NAMALWA (cell line): ENCODE measurements around the gene TPM1.
"Not testable (repeated sequence)": the region's sequence is repeated elsewhere in the genome, so short reads cannot be mapped to it uniquely, and the experiment has no call there.

Experiments
- DNase-seq: peaks from one replicate; pipeline ENCODE4 v3.0.0-alpha.2; 2015; ENCODE audit warnings: low spot score

TPM1 gene

DNA sequence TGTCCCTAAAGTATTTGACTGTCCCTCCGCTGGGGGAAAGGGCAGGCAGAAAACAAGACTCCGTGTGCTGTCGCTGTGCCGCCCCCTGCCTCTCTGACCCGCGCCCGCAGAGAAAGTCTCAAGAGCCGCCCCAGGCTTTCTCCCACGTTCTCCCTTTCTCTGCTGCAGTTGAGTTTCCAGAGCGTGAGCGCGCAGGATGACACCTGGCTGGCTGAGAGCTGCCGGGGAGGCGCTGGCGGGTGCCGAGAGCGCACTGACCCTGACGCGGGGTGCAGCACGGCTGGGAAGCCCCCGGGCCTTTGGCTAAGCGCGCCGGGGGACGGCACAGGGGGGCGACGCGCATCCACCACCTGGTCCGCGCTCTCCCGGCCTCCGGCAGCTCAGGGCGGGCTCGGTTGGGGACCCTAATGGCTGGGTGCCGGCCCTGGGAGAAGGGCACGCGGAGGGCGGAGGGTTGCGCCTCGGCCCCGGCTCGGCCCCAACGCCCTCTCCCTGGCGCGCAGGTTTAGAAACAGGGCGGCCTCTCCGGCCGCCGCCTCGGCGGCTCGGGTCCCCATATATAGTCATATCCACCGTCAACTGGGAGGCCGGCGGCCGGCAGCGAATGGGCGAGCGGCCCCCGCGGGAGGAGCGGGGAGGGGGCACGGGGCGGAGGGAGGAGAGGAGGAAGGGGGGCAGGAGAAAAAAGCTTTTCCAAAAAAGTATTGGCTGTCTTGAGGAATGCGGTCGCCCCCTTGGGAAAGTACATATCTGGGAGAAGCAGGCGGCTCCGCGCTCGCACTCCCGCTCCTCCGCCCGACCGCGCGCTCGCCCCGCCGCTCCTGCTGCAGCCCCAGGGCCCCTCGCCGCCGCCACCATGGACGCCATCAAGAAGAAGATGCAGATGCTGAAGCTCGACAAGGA lies at the start of gene TPM1:
TSS of gene TPM1 (plus strand) at position 774 of the 903 bp plus-strand sequence. CDS start at position 857, 83 bp downstream.
- DNase-seq, result no peak

DNA sequence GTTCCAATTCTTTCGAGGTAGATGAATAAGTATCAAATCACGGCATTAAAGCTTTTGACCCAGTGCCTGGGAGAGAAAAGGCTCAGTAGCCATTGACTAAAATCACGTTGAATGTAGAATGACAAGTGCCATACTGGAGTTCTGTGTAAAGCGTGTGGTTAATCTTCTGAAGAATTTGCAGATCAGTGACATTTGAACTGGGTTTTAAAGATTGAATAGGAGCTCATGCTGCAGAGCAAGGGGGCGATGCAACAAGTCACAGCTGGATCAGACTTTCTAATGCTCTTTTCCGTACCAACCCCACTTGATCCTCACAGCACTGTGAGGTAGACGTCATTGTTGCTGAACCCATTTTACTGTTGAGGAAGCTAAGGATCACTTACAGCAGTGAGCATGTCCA lies 49.5 kb upstream of the TPM1 start:
- no peak for DNase-seq

DNA sequence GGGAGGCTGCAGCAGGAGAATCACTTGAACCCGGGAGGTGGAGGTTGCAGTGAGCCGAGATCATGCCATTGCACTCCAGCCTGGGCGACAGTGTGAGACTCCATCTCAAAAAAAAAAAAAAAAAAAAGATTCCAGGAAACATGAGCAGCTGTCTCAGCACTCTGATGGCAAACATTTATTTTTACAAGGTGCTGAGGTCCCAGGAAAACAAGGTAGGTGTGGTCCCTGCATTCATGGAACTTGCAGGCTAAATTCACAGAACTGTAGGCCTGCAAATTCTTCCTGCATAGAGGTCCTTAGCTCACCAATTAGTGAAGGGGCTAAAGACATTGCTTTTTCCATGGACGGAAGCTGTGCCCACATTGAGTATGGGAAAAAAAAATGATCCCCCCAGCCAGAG lies 48.9 kb upstream of the TPM1 start:
- not testable (repeated sequence) for DNase-seq

DNA sequence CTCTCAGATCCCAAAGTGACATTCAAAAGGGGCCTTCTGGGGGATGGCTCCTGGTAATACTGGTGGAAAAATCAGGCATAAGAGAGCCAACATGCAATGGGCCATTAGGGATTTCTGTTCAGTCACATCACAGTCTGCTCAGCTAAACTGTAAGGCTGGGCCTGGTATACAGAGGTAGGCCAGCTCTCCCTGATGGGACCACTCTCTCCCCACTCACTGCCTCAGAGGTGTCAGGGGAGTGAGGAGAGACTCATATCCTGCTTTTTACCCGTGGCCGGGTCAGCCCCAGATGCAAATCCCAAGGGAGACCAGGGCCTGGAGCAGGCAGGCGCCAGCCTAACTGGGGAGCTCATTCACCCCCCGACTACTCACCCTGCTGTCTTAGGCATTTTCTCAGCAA lies 48.1 kb upstream of the TPM1 start:
- no peak for DNase-seq

DNA sequence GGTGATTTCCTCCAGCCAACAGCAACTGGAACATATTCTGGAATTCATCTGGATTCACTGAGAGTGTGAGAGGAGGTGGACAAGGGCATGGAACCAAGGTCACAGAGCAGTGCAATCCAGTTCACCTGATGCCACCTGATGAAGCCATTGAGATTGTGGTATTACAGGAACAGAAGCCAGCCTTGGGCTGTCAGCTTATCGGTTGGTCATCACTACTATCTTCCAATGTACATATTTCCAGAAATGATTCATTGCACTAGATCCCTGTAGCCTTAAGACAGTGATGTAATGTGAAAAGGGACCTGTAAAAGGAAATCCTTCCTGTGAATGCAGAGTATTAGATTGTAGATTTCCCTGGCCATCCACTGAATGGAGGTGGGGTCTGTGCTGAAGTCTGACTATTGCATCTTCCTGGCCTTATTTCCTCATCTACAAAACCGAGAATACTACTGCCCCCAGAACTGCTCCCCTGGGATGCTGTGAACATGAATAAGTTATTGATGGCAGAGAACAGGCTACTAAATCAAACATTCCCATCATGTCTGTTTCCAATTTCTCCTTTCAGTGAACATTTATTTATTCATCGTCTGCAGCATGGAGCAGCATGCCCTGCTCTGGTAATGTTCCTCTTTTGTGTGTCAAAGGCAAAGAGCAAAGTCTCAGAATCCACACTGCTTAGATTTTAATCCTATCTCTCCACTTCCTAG lies 47.4 kb upstream of the TPM1 start:
- no peak for DNase-seq

DNA sequence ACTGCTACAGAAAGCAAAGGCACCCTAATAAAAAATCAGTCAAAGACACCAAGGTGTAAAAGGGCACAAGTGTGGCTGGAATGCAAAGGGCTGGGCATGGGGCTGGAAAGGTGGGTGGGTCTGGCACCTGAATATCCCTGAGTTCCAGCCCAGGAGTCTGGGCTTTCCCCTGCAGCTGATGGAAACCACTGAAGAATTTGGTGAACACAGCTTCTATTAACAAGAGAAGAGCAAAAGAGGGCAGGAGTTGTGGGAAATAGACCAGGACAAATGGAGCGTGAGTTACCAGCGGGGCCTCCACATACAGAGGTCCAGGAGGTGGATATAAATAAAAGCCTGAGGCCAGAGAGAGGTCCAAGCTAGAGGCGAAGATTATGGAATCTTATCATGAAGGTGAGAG lies 45.1 kb upstream of the TPM1 start:
- no peak for DNase-seq

DNA sequence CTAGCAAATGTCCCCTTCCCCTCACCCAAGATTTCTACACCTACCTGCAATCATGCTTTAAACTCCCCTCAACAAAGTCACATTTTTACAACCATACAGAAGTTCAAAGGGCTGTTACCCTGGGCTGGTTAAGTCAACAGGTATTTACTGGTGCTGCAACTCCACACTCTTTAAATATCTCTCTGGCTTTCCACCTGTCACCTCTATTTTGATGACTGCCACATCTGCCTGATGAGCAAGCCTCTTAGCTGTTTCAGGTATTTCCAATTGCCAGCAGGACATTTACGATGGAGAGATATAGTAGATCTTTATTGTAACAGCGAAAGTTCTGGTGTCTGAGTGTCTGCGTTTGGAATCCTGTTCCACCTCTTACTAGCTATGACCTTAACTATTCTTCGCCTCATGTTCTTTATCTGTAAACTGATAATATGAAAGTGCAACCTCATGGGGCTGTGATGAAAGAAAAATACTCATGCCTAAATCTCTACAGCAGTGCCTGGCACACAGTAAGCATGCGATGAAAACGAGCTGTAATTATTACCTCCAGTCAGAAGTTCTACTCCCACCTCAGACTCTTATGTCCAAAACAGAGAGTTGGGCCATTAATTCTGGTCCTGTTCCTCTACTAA lies 44.2 kb upstream of the TPM1 start:
- DNase-seq, result no peak

DNA sequence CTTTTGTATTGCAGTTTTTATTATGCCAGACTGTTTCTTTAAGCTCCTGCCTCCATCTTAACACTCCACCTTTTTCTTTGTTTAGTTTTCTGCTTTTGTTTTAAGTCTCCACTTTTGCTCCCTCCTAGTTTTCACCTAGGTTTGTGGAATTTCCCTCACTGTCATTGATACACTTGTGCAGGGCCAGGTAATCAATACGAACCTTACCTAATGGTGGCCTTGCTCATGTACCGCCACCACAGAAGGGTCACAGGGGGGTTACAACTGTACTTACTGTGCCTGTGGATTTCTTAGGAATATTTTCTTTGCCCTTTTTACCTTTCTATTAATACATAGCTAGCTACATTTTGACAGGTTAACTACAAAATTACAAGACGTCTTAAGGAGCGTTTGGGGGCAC lies 43.4 kb upstream of the TPM1 start:
- no peak for DNase-seq

DNA sequence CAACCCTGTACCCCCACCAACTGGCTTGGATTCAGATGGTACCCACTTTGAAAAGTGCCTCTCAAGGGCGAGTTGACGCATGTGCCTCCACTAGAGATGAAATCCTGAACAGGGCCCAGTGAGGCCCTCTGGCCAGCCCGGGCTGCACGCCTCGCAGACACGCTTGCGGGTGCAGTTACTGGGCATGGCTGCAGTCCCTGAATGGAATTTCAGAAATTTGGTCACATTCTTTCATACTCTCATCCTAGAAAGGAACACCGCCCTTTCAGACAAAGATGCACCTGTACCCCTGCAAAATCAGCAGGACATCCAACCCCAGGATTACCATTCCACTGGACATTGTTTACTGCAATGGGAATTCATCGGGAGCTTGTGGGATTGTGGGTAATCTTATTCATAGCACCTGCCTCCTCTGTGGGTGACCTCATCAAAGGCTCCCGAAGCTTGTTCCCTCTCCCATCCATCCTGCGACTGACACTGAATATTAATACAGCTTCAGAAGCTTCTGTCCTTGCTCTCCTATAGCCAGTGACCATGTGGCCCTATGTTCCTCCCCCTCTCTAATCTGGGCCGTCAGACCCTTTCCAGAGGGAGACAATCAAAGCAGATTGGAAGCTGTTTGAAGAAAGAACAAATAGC lies 42.5 kb upstream of the TPM1 start:
- no peak for DNase-seq

DNA sequence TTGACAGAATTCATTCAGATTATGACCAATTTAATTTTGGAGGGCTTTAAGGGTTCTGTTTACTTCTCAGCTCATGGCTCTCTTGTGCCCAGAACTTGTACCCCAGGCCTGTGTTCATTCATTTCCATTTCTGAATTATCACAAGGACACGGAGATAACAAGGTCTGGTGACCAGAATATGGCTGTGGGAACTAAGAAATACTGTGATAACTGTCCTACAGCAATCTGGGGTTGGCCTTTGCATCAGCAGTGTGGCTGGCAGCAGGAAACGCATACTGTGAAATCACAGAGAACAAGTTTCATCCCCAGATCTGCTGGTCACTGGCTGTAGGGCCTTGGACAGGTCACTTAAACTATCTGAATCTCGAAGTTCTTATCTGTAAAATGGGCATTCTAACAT lies 41.8 kb upstream of the TPM1 start:
- DNase-seq, result no peak

DNA sequence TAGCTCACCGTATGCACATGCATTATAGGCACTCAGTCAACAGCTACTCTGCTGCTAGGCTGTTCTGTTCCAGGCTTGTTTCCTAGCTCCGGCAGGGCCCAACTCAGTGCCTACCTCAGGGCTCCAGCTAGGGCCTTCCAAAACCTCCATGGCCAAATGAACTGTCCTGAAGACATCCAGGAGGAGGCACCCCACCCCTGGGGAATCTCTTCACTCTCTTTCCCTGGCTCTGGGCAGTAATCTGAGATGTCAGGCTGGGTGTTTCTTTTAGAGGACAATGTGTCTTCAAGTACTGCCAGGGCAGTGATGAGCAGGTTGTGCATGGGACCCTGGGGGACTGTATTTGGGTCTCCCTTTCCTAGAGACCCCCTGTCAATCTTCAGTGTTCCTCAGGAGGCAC lies 38.3 kb upstream of the TPM1 start:
- no peak for DNase-seq

DNA sequence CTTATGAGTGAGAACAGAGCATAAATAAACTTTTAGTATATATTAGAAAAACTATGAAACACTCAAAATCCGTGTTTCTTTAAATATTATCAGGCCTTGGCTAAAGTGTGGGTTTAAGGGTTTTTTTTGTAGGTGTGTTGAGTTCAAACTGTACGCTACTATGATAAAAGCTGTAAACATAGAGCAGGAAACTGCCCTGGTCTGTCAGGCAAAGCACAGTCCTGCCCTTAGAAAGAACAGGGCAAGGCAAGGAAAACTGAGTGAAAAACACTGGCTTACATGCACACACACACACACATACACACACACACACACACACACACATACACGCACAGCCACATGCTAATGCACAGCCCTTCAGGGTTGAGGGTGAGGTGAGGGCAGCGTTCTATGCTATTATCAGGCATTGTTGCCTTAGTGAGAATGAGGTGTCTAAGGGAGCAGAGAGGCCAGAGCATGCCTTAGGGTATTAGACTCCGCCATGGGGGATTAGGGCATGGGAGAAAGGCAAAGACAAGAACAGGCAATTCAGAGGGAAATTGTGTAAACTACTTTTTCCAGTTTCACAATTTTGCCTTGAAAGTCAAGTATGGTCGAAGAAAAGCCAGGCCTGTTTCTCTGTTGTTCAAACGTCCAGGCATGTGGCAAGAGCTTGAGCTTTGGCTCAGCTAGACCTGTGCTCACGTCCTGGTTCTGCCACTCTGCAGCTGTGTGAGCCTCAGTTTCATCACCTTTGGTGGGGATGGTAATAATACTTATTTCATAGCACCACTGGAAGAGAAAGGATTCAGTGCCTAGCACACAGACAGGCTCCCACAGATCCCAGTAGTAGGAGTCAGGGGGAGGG lies 36.3 kb upstream of the TPM1 start:
- no peak for DNase-seq

DNA sequence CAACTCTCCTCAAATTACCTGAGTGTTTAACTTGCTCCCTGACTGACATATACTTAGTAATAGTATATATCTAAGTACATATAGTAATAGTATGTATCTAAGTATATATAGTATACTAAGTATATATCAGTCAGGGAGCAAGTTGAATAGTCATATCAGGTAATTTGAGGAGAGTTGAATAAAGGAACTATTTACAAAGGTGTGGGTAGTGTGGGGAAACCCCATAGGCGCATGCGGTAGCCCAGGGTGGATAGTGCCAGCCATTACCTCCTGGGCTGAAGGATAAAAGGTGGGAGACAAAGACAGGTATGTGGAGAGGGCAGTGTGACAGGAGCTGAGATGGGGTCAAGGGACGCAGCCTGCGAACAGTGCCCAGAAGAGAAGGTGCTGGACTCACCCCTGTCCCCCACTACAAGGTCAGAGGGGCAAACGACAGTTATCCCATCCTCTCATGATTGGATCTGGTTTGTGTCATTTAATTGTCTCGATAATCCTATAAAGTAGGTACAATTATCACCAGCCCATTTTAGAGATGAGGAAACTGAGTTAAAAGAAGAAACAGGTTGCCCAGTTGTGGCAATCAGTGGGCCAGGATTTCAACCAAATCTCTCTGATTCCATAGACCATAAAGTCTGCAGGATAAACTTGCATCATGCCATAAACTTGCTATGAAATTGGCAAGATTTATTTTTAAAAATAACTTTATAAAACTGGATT lies 34.1 kb upstream of the TPM1 start:
- DNase-seq, result no peak

DNA sequence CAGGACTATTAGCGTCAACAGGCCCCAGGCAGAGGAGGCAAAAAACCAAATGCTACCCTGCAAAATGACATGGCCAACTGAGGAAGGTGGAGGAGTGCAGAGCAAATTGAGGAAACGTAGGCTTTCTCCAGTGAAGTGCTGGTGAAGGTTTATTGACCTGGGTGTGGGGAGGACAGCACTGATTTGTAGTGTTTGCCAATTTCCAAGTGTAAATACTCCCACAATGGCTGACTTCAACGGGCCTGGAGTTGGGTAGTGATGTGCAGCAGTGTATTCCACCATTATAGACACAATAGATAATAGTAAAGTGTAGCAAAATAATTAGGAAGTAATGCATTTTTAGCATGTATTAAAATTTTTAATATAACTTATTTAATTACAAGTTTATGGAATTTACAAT lies 32.2 kb upstream of the TPM1 start:
- no peak for DNase-seq

DNA sequence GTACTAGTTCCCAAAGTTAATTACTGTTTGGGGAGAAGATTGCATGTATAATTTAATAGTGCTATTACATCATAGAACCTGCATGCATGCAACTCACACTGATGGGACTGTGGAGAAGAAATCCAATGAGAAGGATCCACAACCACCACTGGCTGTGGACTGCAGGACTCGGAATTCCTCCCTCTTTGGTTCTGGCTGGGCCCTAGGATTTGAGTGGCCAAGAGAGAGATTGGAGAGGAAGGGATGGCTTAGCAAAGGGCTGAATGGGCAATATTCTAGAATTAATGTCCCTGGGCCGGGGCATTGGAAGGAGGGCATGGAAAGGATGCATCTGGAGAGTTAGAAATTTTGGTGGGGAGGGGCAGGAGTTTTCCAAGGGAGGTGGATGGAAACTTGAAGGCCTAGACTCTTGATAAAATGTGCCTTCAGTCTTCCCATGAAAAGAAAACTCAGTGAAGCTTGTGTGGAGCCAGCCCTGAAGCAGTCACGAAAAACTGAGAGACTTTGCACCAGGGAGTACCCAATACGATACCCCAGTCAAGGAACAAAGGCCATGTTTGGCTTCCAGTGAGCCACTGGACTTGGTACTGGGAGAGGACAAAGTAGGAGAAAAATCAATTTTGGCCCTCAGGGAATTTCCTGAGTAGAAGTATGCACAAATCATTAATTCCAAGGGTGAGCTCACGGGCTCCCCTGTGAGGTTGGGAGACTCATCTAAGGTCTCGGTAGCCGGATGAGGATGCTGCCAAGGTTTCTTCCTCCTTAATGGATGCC lies 31.4 kb upstream of the TPM1 start:
- DNase-seq, result no peak

DNA sequence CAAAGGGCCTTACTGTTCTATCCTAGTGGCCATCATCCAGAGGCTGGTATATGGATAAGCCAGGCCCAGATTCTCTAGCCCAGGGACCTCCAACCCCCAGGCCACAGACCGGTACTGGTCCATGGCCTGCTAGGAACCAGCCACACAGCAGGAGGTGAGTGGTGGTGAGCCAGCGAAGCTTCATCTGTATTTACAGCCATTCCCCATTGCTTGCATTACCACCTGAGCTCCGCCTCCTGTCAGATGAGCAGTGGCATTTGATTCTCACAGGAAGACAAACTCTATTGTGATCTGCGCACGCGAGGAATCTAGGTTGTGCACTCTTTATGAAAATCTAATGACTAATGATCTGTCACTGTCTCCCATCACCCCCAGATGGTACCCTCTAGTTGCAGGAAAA lies 30.1 kb upstream of the TPM1 start:
- DNase-seq, result no peak

DNA sequence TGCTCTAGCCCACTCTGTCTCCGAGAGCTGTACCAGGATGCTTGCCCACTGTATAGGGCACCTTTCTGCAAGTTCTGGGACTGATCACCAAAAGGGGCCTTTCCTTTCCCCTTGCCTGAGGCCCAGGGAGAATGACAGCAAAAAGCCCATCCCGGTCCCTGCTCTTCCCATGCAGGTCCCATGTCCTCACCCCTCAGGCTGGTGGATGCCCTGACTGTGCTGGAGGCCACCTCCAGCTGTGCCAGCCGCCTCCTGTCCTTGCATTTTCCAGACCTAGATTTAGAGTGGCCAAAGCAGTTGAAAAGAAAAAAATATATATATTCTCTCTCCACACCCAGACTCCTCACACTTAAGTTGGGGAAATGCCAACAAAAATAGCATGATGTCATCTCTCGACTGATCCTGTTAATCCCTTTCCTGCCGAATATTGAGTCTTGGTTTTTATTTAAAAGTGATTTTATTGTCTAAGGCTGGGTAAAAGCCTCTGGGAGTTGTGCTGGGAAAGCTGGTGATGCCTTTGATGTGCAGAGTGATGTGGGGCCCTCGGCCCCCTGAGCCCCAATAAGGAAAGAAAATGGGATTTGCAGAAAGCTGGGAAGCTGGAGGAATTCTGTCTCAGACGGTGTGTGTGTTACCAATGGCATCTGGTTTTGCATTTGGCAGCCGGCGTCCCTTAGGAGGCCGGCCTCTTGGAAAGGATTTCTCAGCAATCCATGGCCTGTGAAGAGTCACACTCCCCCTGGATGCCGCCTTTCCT lies 29.3 kb upstream of the TPM1 start:
- no peak for DNase-seq

DNA sequence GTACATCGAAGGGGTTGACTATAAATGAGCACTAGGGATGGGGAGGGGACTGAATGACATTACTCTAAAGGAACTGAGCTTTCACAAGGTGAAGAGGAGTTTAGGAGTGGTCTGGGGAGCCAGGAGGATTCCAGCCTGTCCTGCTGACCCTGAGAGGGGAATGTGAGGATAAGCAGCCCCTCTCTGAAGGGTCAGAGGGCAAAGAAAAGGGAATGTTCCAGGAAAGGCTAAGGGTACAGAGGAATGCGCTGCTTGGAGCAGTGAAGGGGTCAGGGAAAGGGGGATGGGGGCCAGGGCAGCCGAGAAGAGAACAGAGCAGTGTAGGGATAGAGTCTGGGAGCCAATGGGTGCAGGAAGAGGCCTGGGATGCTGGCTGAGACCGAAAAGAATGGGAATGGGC lies 28.0 kb upstream of the TPM1 start:
- DNase-seq, result no peak

DNA sequence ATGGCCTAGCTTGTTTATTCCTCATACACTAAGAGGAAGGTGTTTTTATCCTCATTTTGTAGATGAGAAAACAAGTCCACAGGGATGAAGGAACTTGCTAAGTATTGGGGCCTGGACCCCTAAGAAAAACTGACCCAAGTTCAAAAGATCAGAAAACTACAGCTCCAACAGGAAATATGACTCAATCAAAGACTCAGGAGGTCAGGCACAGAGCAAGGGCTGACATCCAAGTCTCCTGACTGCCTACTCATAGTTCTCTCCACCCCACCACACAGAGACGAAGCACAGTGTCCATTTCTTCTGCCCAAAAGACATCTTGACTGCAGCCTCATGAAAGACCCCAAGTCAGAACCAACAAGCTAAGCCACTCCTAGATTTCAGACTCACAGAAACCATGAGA lies 26.9 kb upstream of the TPM1 start:
- DNase-seq, result no peak
